ENCODE measurements around the gene NECTIN4.

Gene NECTIN4

DNA sequence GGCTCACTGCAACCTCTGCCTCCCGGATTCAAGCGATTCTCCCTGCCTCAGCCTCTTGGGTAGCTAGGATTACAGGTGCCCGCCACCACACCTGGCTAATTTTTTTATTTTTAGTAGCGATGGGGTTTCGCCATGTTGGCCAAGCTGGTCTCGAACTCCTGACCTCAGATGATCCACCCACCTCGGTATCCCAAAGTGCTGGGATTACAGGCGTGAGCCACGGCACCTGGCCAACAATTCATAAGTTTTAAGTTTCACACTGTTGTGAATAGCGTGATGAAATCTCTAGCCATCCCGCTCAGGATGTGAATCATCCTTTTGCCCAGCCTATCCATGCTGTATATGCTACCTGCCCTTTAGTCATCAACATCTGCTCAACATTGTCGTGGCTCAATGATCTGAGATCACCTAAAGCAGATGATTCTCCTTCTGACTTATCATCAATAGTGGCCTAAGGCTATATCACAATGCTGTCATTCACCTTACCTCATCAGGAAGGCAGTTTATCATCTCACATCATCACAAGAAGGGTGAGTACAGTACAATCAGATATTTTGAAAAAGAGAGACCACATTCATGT, 25.9 kb upstream of the NECTIN4 start:
- no peaks in the 10 kb centered on the region for H3K9me3 ChIP-seq (ENCODE audit: insufficient read depth, low read length)
- H4K20me1 ChIP-seq (ENCODE audit: insufficient read depth, low read length): peaks cover 42% of the 10 kb centered on the region
- H3K27ac ChIP-seq (ENCODE audit: low read length): no peak overlapping the region
- peaks cover 17% of the 10 kb centered on the region for H3K36me3 ChIP-seq (replicated peaks; ENCODE audit: low read depth, low read length)
- peaks cover 92% of the 10 kb centered on the region for H3K79me2 ChIP-seq (ENCODE audit: low read length)
- H3K4me3 ChIP-seq (ENCODE audit: low read length): no peak overlapping the region
- no peaks in the 10 kb centered on the region for H3K27me3 ChIP-seq (ENCODE audit: low read depth, low read length)
- peaks cover 36% of the 10 kb centered on the region for H3K4me1 ChIP-seq (ENCODE audit: low read length)
- H3K9ac ChIP-seq (ENCODE audit: low read length): no peak overlapping the region
- TF ChIP-seq EZH2phosphoT487 (IDR thresholded peaks at IDR 0.05; ENCODE audit: low read depth): no peak
- TF ChIP-seq, protein P1, sequence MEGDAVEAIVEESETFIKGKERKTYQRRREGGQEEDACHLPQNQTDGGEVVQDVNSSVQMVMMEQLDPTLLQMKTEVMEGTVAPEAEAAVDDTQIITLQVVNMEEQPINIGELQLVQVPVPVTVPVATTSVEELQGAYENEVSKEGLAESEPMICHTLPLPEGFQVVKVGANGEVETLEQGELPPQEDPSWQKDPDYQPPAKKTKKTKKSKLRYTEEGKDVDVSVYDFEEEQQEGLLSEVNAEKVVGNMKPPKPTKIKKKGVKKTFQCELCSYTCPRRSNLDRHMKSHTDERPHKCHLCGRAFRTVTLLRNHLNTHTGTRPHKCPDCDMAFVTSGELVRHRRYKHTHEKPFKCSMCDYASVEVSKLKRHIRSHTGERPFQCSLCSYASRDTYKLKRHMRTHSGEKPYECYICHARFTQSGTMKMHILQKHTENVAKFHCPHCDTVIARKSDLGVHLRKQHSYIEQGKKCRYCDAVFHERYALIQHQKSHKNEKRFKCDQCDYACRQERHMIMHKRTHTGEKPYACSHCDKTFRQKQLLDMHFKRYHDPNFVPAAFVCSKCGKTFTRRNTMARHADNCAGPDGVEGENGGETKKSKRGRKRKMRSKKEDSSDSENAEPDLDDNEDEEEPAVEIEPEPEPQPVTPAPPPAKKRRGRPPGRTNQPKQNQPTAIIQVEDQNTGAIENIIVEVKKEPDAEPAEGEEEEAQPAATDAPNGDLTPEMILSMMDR (IDR thresholded peaks at IDR 0.05; ENCODE audit: low read depth, low read length): no peak
- no peak overlapping the region for H3K4me2 ChIP-seq (ENCODE audit: low read length)
- no peak overlapping the region for H2AFZ ChIP-seq (ENCODE audit: low read depth, low read length)

DNA sequence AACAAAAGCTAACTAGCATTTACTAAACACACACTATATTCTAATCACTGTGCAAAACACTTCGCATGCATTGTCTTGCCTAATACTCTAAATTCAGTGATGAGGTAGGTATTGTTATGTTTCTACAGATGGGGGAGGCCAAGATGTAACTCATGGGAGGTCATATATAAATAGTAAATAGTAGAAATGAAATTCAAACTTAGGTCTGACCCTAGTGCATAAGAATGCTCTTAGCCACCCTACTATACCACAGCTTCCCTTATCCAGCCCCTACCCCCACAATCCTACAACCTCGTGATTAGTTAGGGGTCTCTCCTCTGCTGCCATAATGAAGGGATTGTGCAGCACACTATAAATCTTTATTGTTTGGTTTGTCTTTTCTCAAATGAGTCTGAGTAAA, 25.2 kb upstream of the NECTIN4 start:
- Histone ChIP-seq H3K9me3 (ENCODE audit: insufficient read depth, low read length) (no peaks in the 10 kb centered on the region), H3K4me3 (ENCODE audit: low read length) (no peak overlapping the region), H2AFZ (ENCODE audit: low read depth, low read length) (no peak overlapping the region), H3K4me2 (ENCODE audit: low read length) (no peak overlapping the region), H3K4me1 (ENCODE audit: low read length) (peaks cover 31% of the 10 kb centered on the region), H4K20me1 (ENCODE audit: insufficient read depth, low read length) (peaks cover 42% of the 10 kb centered on the region), H3K27me3 (ENCODE audit: low read depth, low read length) (no peaks in the 10 kb centered on the region), H3K27ac (ENCODE audit: low read length) (no peak overlapping the region), H3K36me3 (replicated peaks; ENCODE audit: low read depth, low read length) (peaks cover 13% of the 10 kb centered on the region), H3K9ac (ENCODE audit: low read length) (no peak overlapping the region), H3K79me2 (ENCODE audit: low read length) (peaks cover 98% of the 10 kb centered on the region)
- TF ChIP-seq EZH2phosphoT487 (IDR thresholded peaks at IDR 0.05; ENCODE audit: low read depth): no peak
- TF ChIP-seq, protein P1 (IDR thresholded peaks at IDR 0.05; ENCODE audit: low read depth, low read length): no peak

- H3K27me3 ChIP-seq (ENCODE audit: low read depth, low read length): no peaks in the 10 kb centered on the region
- H3K27ac ChIP-seq (ENCODE audit: low read length): no peak overlapping the region
- TF ChIP-seq EZH2phosphoT487 (IDR thresholded peaks at IDR 0.05; ENCODE audit: low read depth): no peak
- TF ChIP-seq, protein P1 (IDR thresholded peaks at IDR 0.05; ENCODE audit: low read depth, low read length): no peak
- peaks cover 16% of the 10 kb centered on the region for H3K36me3 ChIP-seq (replicated peaks; ENCODE audit: low read depth, low read length)
- no peaks in the 10 kb centered on the region for H3K9me3 ChIP-seq (ENCODE audit: insufficient read depth, low read length)
- peaks cover 24% of the 10 kb centered on the region for H3K4me1 ChIP-seq (ENCODE audit: low read length)
- peaks cover 100% of the 10 kb centered on the region for H3K79me2 ChIP-seq (ENCODE audit: low read length)
- peaks cover 42% of the 10 kb centered on the region for H4K20me1 ChIP-seq (ENCODE audit: insufficient read depth, low read length)
- no peak overlapping the region for H3K4me2 ChIP-seq (ENCODE audit: low read length)
- no peak overlapping the region for H3K9ac ChIP-seq (ENCODE audit: low read length)
- H3K4me3 ChIP-seq (ENCODE audit: low read length): no peak overlapping the region
- H2AFZ ChIP-seq (ENCODE audit: low read depth, low read length): no peak overlapping the region
Observed at GRCh38 chr1:161113915-161114314, 24.6 kb upstream of the NECTIN4 start.

- Histone ChIP-seq H3K4me3 (ENCODE audit: low read length) (no peak overlapping the region), H3K4me1 (ENCODE audit: low read length) (peaks cover 15% of the 10 kb centered on the region), H3K36me3 (replicated peaks; ENCODE audit: low read depth, low read length) (peaks cover 19% of the 10 kb centered on the region), H3K4me2 (ENCODE audit: low read length) (no peak overlapping the region), H3K27ac (ENCODE audit: low read length) (no peak overlapping the region), H3K79me2 (ENCODE audit: low read length) (peaks cover 98% of the 10 kb centered on the region), H3K9ac (ENCODE audit: low read length) (no peak overlapping the region), H4K20me1 (ENCODE audit: insufficient read depth, low read length) (peaks cover 42% of the 10 kb centered on the region), H3K9me3 (ENCODE audit: insufficient read depth, low read length) (no peaks in the 10 kb centered on the region), H3K27me3 (ENCODE audit: low read depth, low read length) (no peaks in the 10 kb centered on the region), H2AFZ (ENCODE audit: low read depth, low read length) (no peak overlapping the region)
- no peak for TF ChIP-seq EZH2phosphoT487 (IDR thresholded peaks at IDR 0.05; ENCODE audit: low read depth)
- TF ChIP-seq, protein P1 (IDR thresholded peaks at IDR 0.05; ENCODE audit: low read depth, low read length): no peak
Observed at GRCh38 chr1:161111527-161111926, 22.2 kb upstream of the NECTIN4 start.

Measured in OCI-LY3 (cell line).